NOMO-1 treated with dmso at 0.1 percent for 144 hours (cell line): ENCODE measurements around the gene DCAF6.

Source experiments
- DNase-seq: peaks from one replicate; lab custom pipeline; 2025; ENCODE audit not compliant: unreplicated experiment; lab: John Stamatoyannopoulos, UW

Gene DCAF6

DNA sequence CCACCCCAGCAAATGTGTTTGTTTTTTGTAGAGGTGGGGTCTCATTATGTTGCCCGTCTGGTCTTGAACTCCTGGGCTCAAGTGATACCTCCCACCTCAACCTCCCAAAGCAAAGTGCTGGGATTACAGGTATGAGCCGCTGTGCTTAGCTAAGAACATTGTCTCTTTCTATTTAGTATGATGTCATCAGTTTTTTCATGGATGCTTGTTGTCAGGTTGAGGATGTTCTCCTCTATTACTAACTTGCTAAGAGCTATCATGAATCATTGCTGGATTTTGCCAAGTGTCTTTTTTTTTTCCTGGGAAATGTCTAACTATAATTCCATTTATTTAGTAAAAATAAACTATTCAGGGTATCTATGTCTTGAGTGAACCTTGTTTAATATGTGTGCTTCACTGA, 19.4 kb downstream of the DCAF6 start:
- no peak for DNase-seq

DNA sequence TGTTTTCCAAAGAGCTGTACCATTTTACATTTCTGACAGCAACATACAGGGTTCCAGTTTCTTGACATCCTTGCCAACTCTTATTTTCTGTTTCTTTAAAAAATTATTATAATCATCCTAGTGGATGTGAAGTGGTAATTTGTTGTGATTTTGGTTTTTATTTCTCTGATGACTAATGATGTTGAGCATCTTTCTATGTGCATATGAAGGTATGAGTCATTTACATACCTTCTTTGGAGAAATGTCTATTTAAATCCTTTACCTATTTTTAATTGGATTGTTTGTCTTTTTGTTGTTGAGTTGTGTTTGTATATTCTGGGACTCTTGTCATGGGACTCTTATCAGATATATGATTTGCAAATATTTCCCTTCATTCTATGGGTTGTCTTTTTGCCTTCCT, 21.2 kb downstream of the DCAF6 start:
- DNase-seq = no peak

DNA sequence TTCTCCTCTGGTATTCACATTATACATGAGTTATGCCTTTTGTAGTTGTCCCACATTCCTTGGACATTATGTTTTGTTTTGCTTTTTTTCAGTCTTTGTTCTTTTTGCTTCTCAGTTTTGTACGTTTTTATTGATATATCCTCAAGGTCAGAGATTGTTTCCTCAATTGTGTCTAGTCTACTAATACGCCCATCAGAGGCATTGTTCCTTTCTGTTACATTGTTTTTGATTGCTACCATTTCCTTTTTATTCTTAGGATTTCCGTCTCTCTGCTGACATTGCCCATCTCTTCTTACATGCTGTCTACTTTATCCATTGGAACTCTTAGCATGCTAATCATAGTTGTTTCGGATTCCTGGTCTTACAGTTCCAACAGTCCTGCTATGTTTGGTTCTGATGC, 28.2 kb downstream of the DCAF6 start:
- DNase-seq = no peak

- DNase-seq = no peak
These were observed 29.6 kb downstream of the DCAF6 start for GRCh38 chr1:167966050-167966449.

DNA sequence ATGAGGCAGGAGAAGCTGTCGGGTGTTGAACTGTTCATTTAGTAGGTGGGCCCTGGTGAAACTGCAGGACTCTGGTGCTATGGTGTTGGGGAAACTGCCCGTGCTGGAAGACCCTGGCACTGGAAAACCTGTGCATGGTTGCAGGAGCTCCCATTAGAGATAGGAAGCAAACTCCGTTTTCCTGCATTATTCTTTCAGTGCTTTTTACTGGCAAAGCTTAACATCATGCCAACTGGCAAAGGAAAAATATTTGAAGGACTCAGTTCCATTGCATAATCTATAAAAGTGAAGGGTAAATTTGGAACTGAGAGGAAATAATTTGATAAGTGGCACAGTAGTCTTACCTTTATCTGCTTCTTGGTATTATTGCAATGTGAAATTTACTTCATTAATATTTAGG, 32.1 kb downstream of the DCAF6 start:
- DNase-seq = no peak

DNA sequence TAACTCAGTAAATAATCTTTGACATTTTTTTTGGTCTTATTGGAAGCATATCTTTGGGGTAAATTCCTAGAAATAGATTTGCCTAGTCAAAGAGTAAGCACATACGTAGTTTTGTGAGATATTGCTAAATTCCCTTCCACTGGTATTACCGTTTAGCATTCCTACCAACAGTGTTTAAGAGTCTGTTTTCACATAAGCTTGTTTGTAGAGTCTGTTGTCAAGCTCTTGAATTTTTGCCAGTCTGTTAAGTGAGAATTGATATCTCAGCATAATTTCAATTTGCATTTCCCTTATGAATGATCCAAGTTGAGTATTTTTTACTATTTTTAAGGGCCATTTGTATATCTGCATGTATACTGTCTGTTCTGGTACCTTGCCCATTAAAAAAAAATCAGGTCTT, 37.3 kb downstream of the DCAF6 start:
- DNase-seq = no peak

DNA sequence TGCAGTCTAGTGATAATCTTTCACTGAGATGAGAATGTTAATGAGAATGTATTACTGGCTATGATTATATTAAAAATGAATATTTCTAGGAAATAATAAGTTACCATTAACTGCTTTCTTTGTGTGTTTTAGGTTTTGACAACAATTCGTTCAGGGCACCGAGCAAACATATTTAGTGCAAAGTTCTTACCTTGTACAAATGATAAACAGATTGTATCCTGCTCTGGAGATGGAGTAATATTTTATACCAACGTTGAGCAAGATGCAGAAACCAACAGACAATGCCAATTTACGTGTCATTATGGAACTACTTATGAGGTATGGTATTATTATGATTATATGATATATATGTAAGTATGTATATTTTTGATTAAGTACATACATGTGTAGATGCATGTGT, 38.2 kb downstream of the DCAF6 start:
- DNase-seq = no peak

GRCh38 chr1:167977245-167977644, 40.8 kb downstream of the DCAF6 start:
- no peak for DNase-seq

DNA sequence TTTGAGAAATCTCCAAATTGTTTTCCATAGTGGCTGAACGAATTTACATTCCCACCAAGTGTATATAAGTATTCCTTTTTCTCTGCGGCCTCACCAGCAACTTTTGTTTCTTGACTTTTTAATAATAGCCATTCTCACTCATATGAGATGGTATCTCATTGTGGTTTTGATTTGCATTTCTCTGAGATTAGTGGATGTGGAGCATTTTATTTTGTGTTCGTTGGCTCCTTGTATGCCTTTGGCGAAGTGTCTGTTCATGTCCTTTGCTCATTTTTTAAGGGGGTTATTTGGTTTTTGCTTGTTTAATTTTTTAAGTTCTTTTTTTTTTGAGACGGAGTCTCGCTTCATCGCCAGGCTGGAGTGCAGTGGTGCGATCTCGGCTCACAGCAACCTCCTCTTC, 45.5 kb downstream of the DCAF6 start:
- DNase-seq = no peak

DNA sequence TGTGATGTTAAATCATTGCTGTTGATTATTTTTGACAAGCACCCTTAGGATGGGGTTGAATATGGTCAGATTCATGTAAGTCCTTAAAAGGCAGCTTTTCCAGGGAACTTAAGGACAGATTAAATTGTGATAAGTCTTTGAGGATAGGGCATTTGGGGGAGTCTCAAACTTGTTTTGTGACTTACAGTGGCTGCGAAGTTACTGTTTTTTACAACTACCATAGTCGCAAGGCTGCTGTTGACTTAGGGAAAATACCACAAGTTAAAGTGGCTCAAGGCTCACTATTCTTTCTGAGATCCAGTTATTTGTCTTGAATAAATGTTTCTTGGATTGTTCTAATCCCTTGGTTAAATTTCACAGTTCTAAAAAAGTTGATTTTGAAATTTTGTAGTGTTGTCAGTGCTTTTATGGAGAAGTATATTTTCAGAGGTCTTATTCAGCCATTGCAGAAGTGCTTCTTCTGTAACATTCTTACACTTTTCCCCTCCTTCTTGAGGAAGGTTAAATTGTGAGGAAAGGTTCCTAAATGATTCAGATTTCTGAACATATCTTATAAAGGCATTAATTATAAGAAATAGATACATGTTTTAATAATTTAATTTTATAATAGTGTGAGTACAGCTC, 47.4 kb downstream of the DCAF6 start:
- no peak for DNase-seq

- no peak for DNase-seq
These were observed 48.5 kb downstream of the DCAF6 start for GRCh38 chr1:167984886-167985489.

GRCh38 chr1:167987174-167987573, 50.7 kb downstream of the DCAF6 start:
- no peak for DNase-seq

DNA sequence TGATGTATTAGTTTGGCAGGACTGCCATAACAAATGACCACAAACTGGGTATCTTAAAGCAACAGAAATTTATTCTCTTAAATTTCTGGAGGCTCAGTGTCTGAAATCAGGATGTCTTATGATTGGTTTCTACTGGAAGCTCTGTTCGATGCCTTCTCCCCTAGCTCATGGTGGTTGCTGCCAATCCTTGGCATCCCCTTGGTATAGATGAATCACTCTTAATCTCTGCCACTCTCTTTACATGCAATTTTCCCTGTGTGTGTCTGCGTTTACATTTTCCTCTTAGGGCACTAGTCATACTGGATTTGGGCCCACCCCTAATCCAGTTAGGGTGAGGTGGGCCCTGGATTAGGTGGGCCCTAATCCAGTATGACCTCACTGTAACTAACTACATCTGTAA, 55.1 kb downstream of the DCAF6 start:
- no peak for DNase-seq

GRCh38 chr1:167993720-167994119, 57.2 kb downstream of the DCAF6 start:
- no peak for DNase-seq

DNA sequence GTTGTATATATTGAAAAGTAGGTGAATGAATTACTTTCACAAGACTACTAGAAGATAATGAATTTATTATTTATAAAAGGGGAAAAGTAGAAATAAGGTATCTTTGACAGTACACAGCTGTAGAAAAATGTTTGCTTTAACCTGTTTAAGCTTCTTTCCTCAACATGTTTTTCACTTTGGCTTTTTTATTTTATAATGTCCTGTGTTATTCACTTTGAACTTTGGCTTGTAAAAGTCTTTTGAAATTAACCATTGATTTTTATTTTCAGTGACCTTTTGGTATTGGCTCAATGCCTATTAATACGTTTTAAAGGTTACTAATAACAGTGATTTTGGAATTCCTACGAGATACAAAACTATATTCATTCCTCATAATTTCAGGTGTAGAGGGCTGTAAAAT, 58.1 kb downstream of the DCAF6 start:
- DNase-seq = no peak

DNA sequence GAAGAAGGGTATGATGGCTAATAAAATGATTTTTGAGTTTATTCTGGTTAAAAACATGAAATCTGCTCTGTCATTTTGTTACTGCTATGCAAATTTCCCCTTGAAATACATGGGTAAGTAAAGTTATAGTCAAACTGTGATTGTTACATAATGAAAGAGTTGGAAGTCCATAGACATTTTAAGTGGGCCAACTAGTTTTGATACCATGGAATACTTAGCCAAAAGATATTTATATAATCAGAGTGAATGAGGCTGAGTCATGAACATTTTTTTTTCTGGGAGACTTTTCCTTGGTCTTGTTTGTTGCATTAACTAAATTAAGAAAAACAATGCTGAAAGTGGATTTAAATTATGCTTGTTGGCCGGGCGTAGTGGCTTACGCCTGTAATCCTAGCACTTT, 58.6 kb downstream of the DCAF6 start:
- DNase-seq = no peak

DNA sequence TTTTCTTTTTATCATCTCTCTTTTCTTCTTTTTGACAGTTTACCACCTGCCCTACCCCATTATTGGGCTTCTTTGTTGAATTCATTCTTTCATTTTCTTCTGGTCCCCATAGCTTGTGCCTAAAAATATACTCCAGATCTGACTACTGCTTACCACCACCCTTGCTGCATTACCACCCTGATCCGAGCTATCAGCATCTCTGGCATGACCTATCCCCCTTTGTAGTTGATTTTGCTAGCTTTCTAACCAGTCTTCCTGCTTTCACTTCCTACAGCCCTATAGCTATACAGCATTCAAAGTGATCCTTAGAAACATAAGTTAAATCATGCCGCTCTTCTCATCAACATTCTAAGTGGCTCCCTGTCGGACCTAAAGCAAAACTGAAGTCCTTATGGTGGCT, 59.8 kb downstream of the DCAF6 start:
- no peak for DNase-seq

DNA sequence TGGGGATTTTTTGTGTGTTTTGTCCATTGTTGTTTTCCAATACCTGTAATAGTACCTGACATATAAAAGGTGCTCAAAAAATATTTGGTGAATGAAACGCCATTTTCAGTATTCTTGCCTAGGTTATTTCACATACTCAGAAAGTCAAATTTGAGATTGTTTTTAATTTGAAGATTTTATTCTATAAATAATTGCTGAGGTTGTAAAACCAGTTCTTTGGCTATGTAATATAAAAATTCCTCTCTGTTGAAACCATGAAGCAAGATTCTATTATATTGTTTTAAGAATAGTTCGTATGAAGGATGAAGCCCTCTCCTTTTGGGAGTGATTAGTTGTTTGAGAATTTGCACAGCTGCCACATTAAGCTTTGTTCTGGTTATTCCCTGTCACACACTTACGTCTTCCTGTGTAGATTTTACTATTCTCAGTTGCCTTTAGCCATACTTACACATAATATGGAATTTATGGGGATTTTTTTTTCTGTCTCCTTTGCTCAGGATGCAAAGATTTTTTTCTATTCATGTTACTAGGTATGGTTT, 60.6 kb downstream of the DCAF6 start:
- no peak for DNase-seq

- DNase-seq = no peak
These were observed 63.4 kb downstream of the DCAF6 start for GRCh38 chr1:167999877-168000276.

- no peak for DNase-seq
These were observed 64.2 kb downstream of the DCAF6 start for GRCh38 chr1:168000656-168001055.

- no peak for DNase-seq
These were observed 64.7 kb downstream of the DCAF6 start for GRCh38 chr1:168001213-168001612.

- DNase-seq = no peak
These were observed 68.0 kb downstream of the DCAF6 start for GRCh38 chr1:168004531-168004930.

- no peak for DNase-seq
These were observed 69.0 kb downstream of the DCAF6 start for GRCh38 chr1:168005529-168005928.
